ENCODE measurements around the gene ABI2.

GRCh38 chr2:203427061-203427460 is 98.9 kb downstream of the ABI2 start:
- TF ChIP-seq EZH2 (IDR thresholded peaks at IDR 0.05; ENCODE audit: low read length, missing control alignments), result no peak
- TF ChIP-seq, protein P1, sequence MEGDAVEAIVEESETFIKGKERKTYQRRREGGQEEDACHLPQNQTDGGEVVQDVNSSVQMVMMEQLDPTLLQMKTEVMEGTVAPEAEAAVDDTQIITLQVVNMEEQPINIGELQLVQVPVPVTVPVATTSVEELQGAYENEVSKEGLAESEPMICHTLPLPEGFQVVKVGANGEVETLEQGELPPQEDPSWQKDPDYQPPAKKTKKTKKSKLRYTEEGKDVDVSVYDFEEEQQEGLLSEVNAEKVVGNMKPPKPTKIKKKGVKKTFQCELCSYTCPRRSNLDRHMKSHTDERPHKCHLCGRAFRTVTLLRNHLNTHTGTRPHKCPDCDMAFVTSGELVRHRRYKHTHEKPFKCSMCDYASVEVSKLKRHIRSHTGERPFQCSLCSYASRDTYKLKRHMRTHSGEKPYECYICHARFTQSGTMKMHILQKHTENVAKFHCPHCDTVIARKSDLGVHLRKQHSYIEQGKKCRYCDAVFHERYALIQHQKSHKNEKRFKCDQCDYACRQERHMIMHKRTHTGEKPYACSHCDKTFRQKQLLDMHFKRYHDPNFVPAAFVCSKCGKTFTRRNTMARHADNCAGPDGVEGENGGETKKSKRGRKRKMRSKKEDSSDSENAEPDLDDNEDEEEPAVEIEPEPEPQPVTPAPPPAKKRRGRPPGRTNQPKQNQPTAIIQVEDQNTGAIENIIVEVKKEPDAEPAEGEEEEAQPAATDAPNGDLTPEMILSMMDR (conservative IDR thresholded peaks at IDR 0.05 in 1 of 2, IDR thresholded peaks at IDR 0.05 in 1 of 2; ENCODE audit: low read depth in 1 of 2, low read length in 2 of 2), result no peak

Data from fibroblast of lung (primary cell).